GM13977 (cell line): ENCODE data around the gene IRF2BP1.
"Not testable (repeated sequence)": the region's sequence is repeated elsewhere in the genome, so short reads cannot be mapped to it uniquely, and the experiment has no call there.

Source experiments
- DNase-seq: peaks from one replicate; pipeline ENCODE4 v3.0.0; 2012; ENCODE audit warnings: low spot score
- in situ Hi-C: fragments of 300-500 bp; cut with MboI; formaldehyde crosslinking; loops from one replicate; pipeline ENCODE4 v1.12.0; 2022; ENCODE audit warnings: low sequenced_read_pairs, low pct_unique_long_range_greater_than_20kb, mixed read lengths, inconsistent platforms; ENCODE audit not compliant: unreplicated experiment
- TF ChIP-seq, protein P1 (sequence below): IDR thresholded peaks from 2 replicates; pipeline ENCODE4 v1.5.1; 2012; ENCODE audit warnings: mild to moderate bottlenecking, control low read depth; ENCODE audit not compliant: insufficient read depth; ENCODE audit errors: extremely low read depth, missing control alignments

The IRF2BP1 gene

DNA sequence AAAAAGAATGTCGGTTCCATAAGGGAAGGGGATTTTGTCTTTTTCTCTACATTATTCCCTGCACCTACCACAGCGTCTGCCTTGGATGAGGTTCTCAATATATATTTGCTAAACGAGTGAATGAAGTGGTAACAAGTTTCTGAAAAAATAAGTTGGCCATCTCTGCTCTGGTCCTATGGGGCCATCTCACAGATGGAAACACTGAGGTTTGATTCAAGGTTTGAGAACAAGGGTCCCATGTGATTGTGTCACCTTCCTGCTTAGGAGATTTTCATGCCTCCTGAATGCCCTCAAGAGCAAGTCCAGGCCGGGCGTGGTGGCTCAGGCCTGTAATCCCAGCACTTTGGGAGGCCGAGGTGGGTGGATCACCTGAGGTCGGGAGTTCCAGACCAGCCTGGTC, 13.3 kb upstream of the IRF2BP1 start:
- DNase-seq: no peak
- TF ChIP-seq, protein P1, sequence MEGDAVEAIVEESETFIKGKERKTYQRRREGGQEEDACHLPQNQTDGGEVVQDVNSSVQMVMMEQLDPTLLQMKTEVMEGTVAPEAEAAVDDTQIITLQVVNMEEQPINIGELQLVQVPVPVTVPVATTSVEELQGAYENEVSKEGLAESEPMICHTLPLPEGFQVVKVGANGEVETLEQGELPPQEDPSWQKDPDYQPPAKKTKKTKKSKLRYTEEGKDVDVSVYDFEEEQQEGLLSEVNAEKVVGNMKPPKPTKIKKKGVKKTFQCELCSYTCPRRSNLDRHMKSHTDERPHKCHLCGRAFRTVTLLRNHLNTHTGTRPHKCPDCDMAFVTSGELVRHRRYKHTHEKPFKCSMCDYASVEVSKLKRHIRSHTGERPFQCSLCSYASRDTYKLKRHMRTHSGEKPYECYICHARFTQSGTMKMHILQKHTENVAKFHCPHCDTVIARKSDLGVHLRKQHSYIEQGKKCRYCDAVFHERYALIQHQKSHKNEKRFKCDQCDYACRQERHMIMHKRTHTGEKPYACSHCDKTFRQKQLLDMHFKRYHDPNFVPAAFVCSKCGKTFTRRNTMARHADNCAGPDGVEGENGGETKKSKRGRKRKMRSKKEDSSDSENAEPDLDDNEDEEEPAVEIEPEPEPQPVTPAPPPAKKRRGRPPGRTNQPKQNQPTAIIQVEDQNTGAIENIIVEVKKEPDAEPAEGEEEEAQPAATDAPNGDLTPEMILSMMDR: no peak
- in situ Hi-C loops: no loop called here

DNA sequence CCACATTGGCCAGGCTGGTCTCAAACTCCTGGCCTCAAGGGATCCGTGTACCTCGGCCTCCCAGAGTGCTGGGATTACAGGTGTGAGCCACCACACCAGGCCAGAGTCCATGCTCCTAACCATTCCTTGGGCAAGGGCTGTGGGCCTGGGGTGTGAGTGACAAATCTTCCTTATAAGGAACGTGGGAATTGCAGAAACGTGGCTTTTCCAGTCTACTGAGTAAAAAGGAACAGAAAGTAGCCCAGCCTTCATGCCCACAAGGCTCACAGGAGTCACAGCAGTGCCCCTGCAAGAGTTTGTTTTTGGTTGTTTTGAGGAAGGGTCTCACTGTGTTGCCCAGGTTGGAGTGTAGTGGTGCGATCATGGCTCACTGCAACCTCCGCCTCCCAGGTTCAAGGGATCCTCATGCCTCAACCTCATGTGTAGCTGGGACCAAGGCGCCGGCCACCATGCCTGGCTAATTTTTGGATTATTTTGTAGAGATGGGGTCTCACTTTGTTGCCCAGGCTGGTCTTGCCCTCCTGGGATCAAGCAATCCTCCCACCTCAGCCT, 11.4 kb upstream of the IRF2BP1 start:
- DNase-seq: no peak
- in situ Hi-C loops: no loop called here
- TF ChIP-seq, protein P1: no peak

GRCh38 chr19:45895983-45896599, 10.2 kb upstream of the IRF2BP1 start:
- in situ Hi-C loops, DNase-seq: not testable (repeated sequence)

- DNase-seq: no peak
- in situ Hi-C loops: no loop called here
- TF ChIP-seq, protein P1: no peak
Measured at GRCh38 chr19:45895519-45895972, 9.6 kb upstream of the IRF2BP1 start.

- in situ Hi-C loops: no loop called here
- TF ChIP-seq, protein P1: no peak
Measured at GRCh38 chr19:45890877-45891276, 4.9 kb upstream of the IRF2BP1 start.

DNA sequence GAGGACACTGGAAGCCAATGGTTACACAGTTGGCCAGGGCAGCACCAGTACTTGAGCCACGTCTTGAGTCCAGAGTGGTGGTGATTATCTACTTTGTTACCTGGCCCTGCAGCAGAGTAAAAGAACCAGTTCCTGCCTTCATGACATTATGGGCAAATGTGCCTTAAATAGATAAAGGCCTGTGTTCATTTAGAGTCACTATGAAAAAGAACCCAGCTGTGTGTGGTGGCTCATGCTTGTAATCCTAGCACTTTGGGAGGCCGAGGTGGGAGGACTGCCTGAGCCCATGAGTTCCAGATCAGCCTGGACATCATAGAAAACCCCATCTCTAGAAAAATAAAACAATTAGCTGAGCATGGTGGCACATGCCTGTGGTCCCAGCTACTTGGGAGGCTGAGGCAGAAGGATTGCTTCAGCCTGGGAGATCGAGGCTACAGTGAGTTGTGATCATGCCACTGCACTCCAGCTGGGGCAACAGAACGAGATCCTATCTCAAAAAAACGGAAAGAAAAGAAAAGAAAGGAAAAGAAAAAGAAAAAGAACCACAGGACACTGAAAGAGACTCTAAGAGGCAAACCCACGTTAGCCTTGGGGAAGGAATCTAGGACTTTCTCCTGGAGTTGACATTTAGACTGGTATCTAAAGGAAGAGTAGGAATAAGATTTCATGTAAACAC, 3.4 kb upstream of the IRF2BP1 start:
- in situ Hi-C loops: no loop called here
- DNase-seq: no peak
- TF ChIP-seq, protein P1: no peak

More at GRCh38 chr19:45890877-45891276, 4.9 kb upstream of the IRF2BP1 start:
- no peak for DNase-seq

- DNase-seq: no peak
- TF ChIP-seq, protein P1: no peak
- in situ Hi-C loops: no loop called here
Measured at GRCh38 chr19:45887200-45887710, 1.3 kb upstream of the IRF2BP1 start.
